Ramos (cell line): ENCODE results near the gene PKP3.

ENCODE experiments used
- in situ Hi-C: fragments of 300-500 bp; cut with MboI; formaldehyde crosslinking; loops from one replicate; pipeline ENCODE4 v1.14.3; 2022; ENCODE audit warnings: low sequenced_read_pairs; ENCODE audit not compliant: unreplicated experiment

PKP3 gene

GRCh38 chr11:440065-441042, 46.3 kb downstream of the PKP3 start:
- in situ Hi-C loops: no loop called here

- in situ Hi-C loops: no loop called here
Measured at GRCh38 chr11:441043-441417, 47.0 kb downstream of the PKP3 start.

- in situ Hi-C loops: no loop called here
Measured at GRCh38 chr11:441418-442274, 47.6 kb downstream of the PKP3 start, which contains the start of gene ANO9. ANO9 (minus strand) TSS chr11:442011; CDS start chr11:441926, 85 bp downstream.

GRCh38 chr11:442611-443081, 48.6 kb downstream of the PKP3 start:
- in situ Hi-C loops: no loop called here

GRCh38 chr11:443542-444199, 49.7 kb downstream of the PKP3 start:
- in situ Hi-C loops: no loop called here

- in situ Hi-C loops: no loop called here
Measured at GRCh38 chr11:444396-445144, 50.6 kb downstream of the PKP3 start.

GRCh38 chr11:445765-446588, 52.0 kb downstream of the PKP3 start:
- in situ Hi-C loops: no loop called here

- in situ Hi-C loops: no loop called here
Measured at GRCh38 chr11:446891-447290, 52.9 kb downstream of the PKP3 start.

GRCh38 chr11:447923-448731, 54.1 kb downstream of the PKP3 start:
- in situ Hi-C loops: no loop called here

- in situ Hi-C loops: loop anchor here (5.0 kb wide), 1 partner anchor 52 kb away; no protein-coding TSS in a partner anchor
Measured at GRCh38 chr11:449889-450808, 56.1 kb downstream of the PKP3 start, which contains the start of gene PTDSS2. PTDSS2 (plus strand) TSS chr11:450279; CDS start chr11:450456, 177 bp downstream.

GRCh38 chr11:450809-451451, 56.9 kb downstream of the PKP3 start:
- in situ Hi-C loops: loop anchor here (5.0 kb wide), 1 partner anchor 51 kb away; no protein-coding TSS in a partner anchor

- in situ Hi-C loops: loop anchor here (5.0 kb wide), 1 partner anchor 51 kb away; no protein-coding TSS in a partner anchor
Measured at GRCh38 chr11:451738-452137, 57.7 kb downstream of the PKP3 start.

GRCh38 chr11:452203-452744, 58.3 kb downstream of the PKP3 start:
- in situ Hi-C loops: loop anchor here (5.0 kb wide), 1 partner anchor 50 kb away; no protein-coding TSS in a partner anchor

- in situ Hi-C loops: loop anchor here (5.0 kb wide), 1 partner anchor 49 kb away; no protein-coding TSS in a partner anchor
Measured at GRCh38 chr11:452916-453527, 59.0 kb downstream of the PKP3 start.

- in situ Hi-C loops: loop anchor here (5.0 kb wide), 1 partner anchor 49 kb away; no protein-coding TSS in a partner anchor
Measured at GRCh38 chr11:453564-453963, 59.6 kb downstream of the PKP3 start.
